Lower lobe of right lung (tissue), 2 donors: ENCODE results near the gene PLOD2. TPM values are rescaled to one million over a fixed set of nuclear protein-coding genes. Genes with fewer than 3 reads are reported as not detected.

Experiments used
- ATAC-seq, 2 donors: fragments of 200-7000 bp; cut with Tn5 transposase; one replicate each; pipeline ENCODE4 v1.9.1; 2020 to 2022; ENCODE audit warnings: mild to moderate bottlenecking in 2 of 2, moderate library complexity in 2 of 2
- DNase-seq: peaks from one replicate; pipeline ENCODE4 v3.0.0-alpha.2; 2020
- H3K27ac ChIP-seq: fragments of 200-600 bp; one replicate; pipeline ENCODE4 v1.8.0; 2022
- H3K27me3 ChIP-seq: fragments of 200-600 bp; one replicate; pipeline ENCODE4 v1.8.0; 2022; ENCODE audit warnings: low read depth
- H3K36me3 ChIP-seq: fragments of 200-600 bp; one replicate; pipeline ENCODE4 v1.8.0; 2022; ENCODE audit warnings: mild to moderate bottlenecking
- H3K4me1 ChIP-seq: fragments of 200-600 bp; one replicate; pipeline ENCODE4 v1.8.0; 2022
- H3K4me3 ChIP-seq: fragments of 200-600 bp; one replicate; pipeline ENCODE4 v1.8.0; 2022; ENCODE audit warnings: mild to moderate bottlenecking
- H3K9me3 ChIP-seq: fragments of 200-600 bp; one replicate; pipeline ENCODE4 v1.8.0; 2022
- CTCF ChIP-seq: fragments of 200-600 bp; IDR thresholded peaks from one replicate; pipeline ENCODE4 v1.8.0; 2022; ENCODE audit warnings: antibody characterized with exemption, mild to moderate bottlenecking
- intact Hi-C: fragments of 100-400 bp; cut with DNase I; formaldehyde crosslinking; loops from one replicate; pipeline ENCODE4 v1.11.0; 2022
- total RNA-seq: library from RNA; stranded (reverse); fragmentation: NEBNext Ultra II Directional; extraction: Animal tissue kit (Norgen Biotek cat#: 25700); gene quantifications from one replicate; pipeline ENCODE4 v1.2.1, GENCODE V29; 2021
- donor health status: DM: no; HTN: yes; CAD: no; lungs with severe emphysema.

The PLOD2 gene
- total RNA-seq, 1 donor from 2014 or later, result 17.9 TPM

GRCh38 chr3:146037697-146038096 is 123.3 kb downstream of the PLOD2 start:
- no peak overlapping the region for H3K27ac ChIP-seq
- intact Hi-C loops, result no loop called here
- no peaks in the 10 kb centered on the region for H3K4me1 ChIP-seq
- H3K27me3 ChIP-seq, result no peaks in the 10 kb centered on the region
- DNase-seq (no peak), ATAC-seq (no peak)
- H3K4me3 ChIP-seq, result no peak overlapping the region
- no peaks in the 10 kb centered on the region for H3K9me3 ChIP-seq
- H3K36me3 ChIP-seq, result no peaks in the 10 kb centered on the region
- TF ChIP-seq CTCF, result no peak

- ATAC-seq (no peak), DNase-seq (no peak)
- Histone ChIP-seq H3K4me1 (no peaks in the 10 kb centered on the region), H3K36me3 (no peaks in the 10 kb centered on the region), H3K4me3 (no peak overlapping the region), H3K27ac (no peak overlapping the region), H3K9me3 (no peaks in the 10 kb centered on the region), H3K27me3 (no peaks in the 10 kb centered on the region)
- intact Hi-C loops, result no loop called here
- no peak for TF ChIP-seq CTCF
These were observed 124.7 kb downstream of the PLOD2 start for GRCh38 chr3:146036281-146036680.

- Histone ChIP-seq H3K36me3 (no peaks in the 10 kb centered on the region), H3K27me3 (no peaks in the 10 kb centered on the region), H3K9me3 (peaks cover 3% of the 10 kb centered on the region), H3K4me3 (no peak overlapping the region), H3K4me1 (no peaks in the 10 kb centered on the region), H3K27ac (no peak overlapping the region)
- no peak for TF ChIP-seq CTCF
- DNase-seq (no peak), ATAC-seq (no peak)
- intact Hi-C loops, result no loop called here
These were observed 125.6 kb downstream of the PLOD2 start for GRCh38 chr3:146035366-146035765.

GRCh38 chr3:146033950-146034349 is 127.0 kb downstream of the PLOD2 start:
- ATAC-seq, result no peak
- DNase-seq, result no peak
- H3K36me3 ChIP-seq, result no peaks in the 10 kb centered on the region
- no peak for TF ChIP-seq CTCF
- intact Hi-C loops, result no loop called here
- no peak overlapping the region for H3K27ac ChIP-seq
- H3K9me3 ChIP-seq, result peaks cover 14% of the 10 kb centered on the region
- no peaks in the 10 kb centered on the region for H3K4me1 ChIP-seq
- no peaks in the 10 kb centered on the region for H3K27me3 ChIP-seq
- no peak overlapping the region for H3K4me3 ChIP-seq

GRCh38 chr3:146026547-146026946 is 134.4 kb downstream of the PLOD2 start:
- TF ChIP-seq CTCF, result no peak
- no peaks in the 10 kb centered on the region for H3K36me3 ChIP-seq
- intact Hi-C loops, result no loop called here
- H3K9me3 ChIP-seq, result peaks cover 14% of the 10 kb centered on the region
- no peak overlapping the region for H3K27ac ChIP-seq
- no peak overlapping the region for H3K4me3 ChIP-seq
- DNase-seq (no peak), ATAC-seq (no peak)
- no peaks in the 10 kb centered on the region for H3K4me1 ChIP-seq
- H3K27me3 ChIP-seq, result no peaks in the 10 kb centered on the region

GRCh38 chr3:146024260-146024659 is 136.7 kb downstream of the PLOD2 start:
- intact Hi-C loops, result no loop called here
- Histone ChIP-seq H3K27ac (no peak overlapping the region), H3K9me3 (no peaks in the 10 kb centered on the region), H3K36me3 (no peaks in the 10 kb centered on the region), H3K27me3 (no peaks in the 10 kb centered on the region), H3K4me1 (no peaks in the 10 kb centered on the region), H3K4me3 (no peak overlapping the region)
- TF ChIP-seq CTCF, result no peak
- ATAC-seq (no peak), DNase-seq (no peak)
